MG63 (cell line): ENCODE results near the gene NOC4L. TPM values are rescaled to one million over a fixed set of nuclear protein-coding genes. Genes with fewer than 3 reads are reported as not detected.
"Not testable (repeated sequence)": the region's sequence is repeated elsewhere in the genome, so short reads cannot be mapped to it uniquely, and the experiment has no call there.

Source experiments
- DNase-seq: peaks from one replicate; pipeline ENCODE4 v3.0.0-alpha.2; 2020
- H3K27me3 ChIP-seq: fragments of 250-450 bp; sonication (Bioruptor Pico); 2 replicates; pipeline ENCODE4 v1.5.1; 2020; ENCODE audit warnings: mild to moderate bottlenecking, moderate library complexity
- H3K36me3 ChIP-seq: fragments of 250-450 bp; sonication (Bioruptor Pico); 2 replicates; pipeline ENCODE4 v1.5.1; 2020; ENCODE audit warnings: mild to moderate bottlenecking, moderate library complexity
- H3K4me3 ChIP-seq: fragments of 250-450 bp; sonication (Bioruptor Pico); 2 replicates; pipeline ENCODE4 v1.5.1; 2020; ENCODE audit warnings: mild to moderate bottlenecking, moderate library complexity
- H3K9me3 ChIP-seq: fragments of 250-450 bp; sonication (Bioruptor Pico); 2 replicates; pipeline ENCODE4 v1.5.1; 2020; ENCODE audit warnings: mild to moderate bottlenecking, moderate library complexity
- total RNA-seq: library from RNA; depleted of rRNA; stranded (reverse); fragments of >200 nt; shearing (Covaris generic); gene quantifications from 2 replicates; pipeline ENCODE4 v1.2.3, GENCODE V29; 2014; ENCODE audit warnings: low replicate concordance

NOC4L gene
- total RNA-seq, 1 experiment from 2014 or later, result 40.1 TPM

GRCh38 chr12:132190834-132191500 is 46.7 kb downstream of the NOC4L start:
- Histone ChIP-seq H3K4me3 (no peak overlapping the region), H3K9me3 (peaks cover 17% of the 10 kb centered on the region), H3K36me3 (no peaks in the 10 kb centered on the region), H3K27me3 (peaks cover 33% of the 10 kb centered on the region)
- DNase-seq, result no peak

- peaks cover 24% of the 10 kb centered on the region for H3K27me3 ChIP-seq
- H3K4me3 ChIP-seq, result no peak overlapping the region
- H3K9me3 ChIP-seq, result peaks cover 17% of the 10 kb centered on the region
- H3K36me3 ChIP-seq, result no peaks in the 10 kb centered on the region
- no peak for DNase-seq
These were observed 47.7 kb downstream of the NOC4L start for GRCh38 chr12:132191715-132192553.

GRCh38 chr12:132194056-132194455 is 49.8 kb downstream of the NOC4L start:
- Histone ChIP-seq H3K27me3 (peaks cover 19% of the 10 kb centered on the region), H3K36me3 (no peaks in the 10 kb centered on the region), H3K9me3 (peaks cover 17% of the 10 kb centered on the region), H3K4me3 (no peak overlapping the region)
- DNase-seq, result no peak

GRCh38 chr12:132194556-132194955 is 50.3 kb downstream of the NOC4L start:
- peaks cover 17% of the 10 kb centered on the region for H3K9me3 ChIP-seq
- no peak overlapping the region for H3K4me3 ChIP-seq
- H3K27me3 ChIP-seq, result peaks cover 14% of the 10 kb centered on the region
- DNase-seq, result no peak
- no peaks in the 10 kb centered on the region for H3K36me3 ChIP-seq

- not testable (repeated sequence) for H3K36me3 ChIP-seq, H3K4me3 ChIP-seq, H3K27me3 ChIP-seq, DNase-seq
- H3K9me3 ChIP-seq, result peaks cover 17% of the 10 kb centered on the region
These were observed 51.0 kb downstream of the NOC4L start for GRCh38 chr12:132195242-132195641.

- DNase-seq, result no peak
- peaks cover 17% of the 10 kb centered on the region for H3K9me3 ChIP-seq
- H3K27me3 ChIP-seq, result peaks cover 8% of the 10 kb centered on the region
- H3K36me3 ChIP-seq, result no peaks in the 10 kb centered on the region
- no peak overlapping the region for H3K4me3 ChIP-seq
These were observed 52.0 kb downstream of the NOC4L start for GRCh38 chr12:132196038-132196872.

GRCh38 chr12:132196873-132197390 is 52.7 kb downstream of the NOC4L start:
- H3K4me3 ChIP-seq, result no peak overlapping the region
- no peaks in the 10 kb centered on the region for H3K36me3 ChIP-seq
- H3K27me3 ChIP-seq, result peaks cover 5% of the 10 kb centered on the region
- peaks cover 17% of the 10 kb centered on the region for H3K9me3 ChIP-seq
- DNase-seq, result no peak

- Histone ChIP-seq H3K4me3 (no peak overlapping the region), H3K27me3 (peaks cover 5% of the 10 kb centered on the region), H3K36me3 (no peaks in the 10 kb centered on the region), H3K9me3 (peaks cover 17% of the 10 kb centered on the region)
- DNase-seq, result no peak
These were observed 53.5 kb downstream of the NOC4L start for GRCh38 chr12:132197581-132198354.

GRCh38 chr12:132199101-132199500 is 54.8 kb downstream of the NOC4L start:
- no peak overlapping the region for H3K4me3 ChIP-seq
- no peak for DNase-seq
- H3K27me3 ChIP-seq, result peaks cover 6% of the 10 kb centered on the region
- peaks cover 8% of the 10 kb centered on the region for H3K9me3 ChIP-seq
- no peaks in the 10 kb centered on the region for H3K36me3 ChIP-seq

GRCh38 chr12:132199526-132200319 is 55.5 kb downstream of the NOC4L start:
- Histone ChIP-seq H3K36me3 (no peaks in the 10 kb centered on the region), H3K27me3 (peaks cover 12% of the 10 kb centered on the region), H3K4me3 (no peak overlapping the region), H3K9me3 (peaks cover 1% of the 10 kb centered on the region; the same call in 1 of the 2 replicates)
- no peak for DNase-seq

- no peak for DNase-seq
- no peaks in the 10 kb centered on the region for H3K9me3 ChIP-seq
- peaks cover 19% of the 10 kb centered on the region for H3K27me3 ChIP-seq
- H3K4me3 ChIP-seq, result no peak overlapping the region
- no peaks in the 10 kb centered on the region for H3K36me3 ChIP-seq
These were observed 56.5 kb downstream of the NOC4L start for GRCh38 chr12:132200800-132201199.

- no peaks in the 10 kb centered on the region for H3K36me3 ChIP-seq
- no peaks in the 10 kb centered on the region for H3K9me3 ChIP-seq
- no peak for DNase-seq
- H3K4me3 ChIP-seq, result no peak overlapping the region
- H3K27me3 ChIP-seq, result peaks cover 23% of the 10 kb centered on the region
These were observed 57.3 kb downstream of the NOC4L start for GRCh38 chr12:132201391-132202120.
